Panc1 (cell line): ENCODE data around the gene RNF167. TPM values are rescaled to one million over a fixed set of nuclear protein-coding genes. Genes with fewer than 3 reads are reported as not detected.

ENCODE experiments used
- ATAC-seq: fragments of 200-7000 bp; cut with Tn5 transposase; 2 replicates; pipeline ENCODE4 v1.9.1; 2020; ENCODE audit warnings: mild to moderate bottlenecking, moderate library complexity
- BruUV-seq: library from RNA; stranded (reverse); fragments of 400-500 nt; replicated peaks from 2 replicates; lab custom pipeline; 2021; lab: Mats Ljungman, UMichigan
- CTCF ChIA-PET: fragments of 300-600 bp; sonication (Branson Sonifier 250); formaldehyde crosslinking; loops from one replicate; lab custom pipeline; 2022; ENCODE audit warnings: antibody characterized with exemption; lab: Charles Lee
- POLR2A ChIA-PET: fragments of 300-600 bp; sonication (Branson Sonifier 250); formaldehyde crosslinking; loops from one replicate; lab custom pipeline; 2022; ENCODE audit warnings: antibody characterized with exemption; lab: Charles Lee
- DNase-seq: peaks from one replicate; pipeline ENCODE4 v3.0.0-alpha.2; 2010; ENCODE audit warnings: low read depth, low spot score
- H3K27ac ChIP-seq: 2 replicates; pipeline ENCODE4 v1.5.1; 2011; ENCODE audit warnings: mild to moderate bottlenecking, low read length, inconsistent platforms
- H3K27me3 ChIP-seq: fragments of 200-500 bp; sonication (Bioruptor generic); 2 replicates; pipeline ENCODE4 v1.6.0; 2014; ENCODE audit warnings: low read length, inconsistent platforms; ENCODE audit not compliant: control insufficient read depth, insufficient read depth
- H3K36me3 ChIP-seq: fragments of 200-500 bp; sonication (Bioruptor generic); 2 replicates; pipeline ENCODE4 v1.5.1; 2014; ENCODE audit warnings: inconsistent platforms, mild to moderate bottlenecking, low read length, moderate library complexity; ENCODE audit not compliant: control insufficient read depth, insufficient read depth
- H3K4me1 ChIP-seq: 2 replicates; pipeline ENCODE4 v1.5.1; 2011; ENCODE audit warnings: inconsistent platforms, mild to moderate bottlenecking, low read length, moderate library complexity; ENCODE audit not compliant: control insufficient read depth, insufficient read depth
- H3K4me3 ChIP-seq, 2 experiments: 2 replicates each; pipeline ENCODE4 v1.5.1; 2011 to 2012; ENCODE audit warnings: low read depth in 2 of 2, low read length in 2 of 2, mild to moderate bottlenecking in 2 of 2, inconsistent platforms in 1 of 2, moderate library complexity in 1 of 2
- H3K9me3 ChIP-seq: fragments of 200-500 bp; sonication (Bioruptor generic); 2 replicates; pipeline ENCODE4 v1.5.1; 2014; ENCODE audit warnings: low read depth, mild to moderate bottlenecking, inconsistent platforms, low read length, moderate library complexity; ENCODE audit not compliant: control insufficient read depth, insufficient read depth
- CTCF ChIP-seq: fragments of 450-650 bp; IDR thresholded peaks from 2 replicates; pipeline ENCODE4 v1.5.1; 2017; ENCODE audit warnings: mild to moderate bottlenecking
- POLR2AphosphoS5 ChIP-seq: IDR thresholded peaks from 2 replicates; pipeline ENCODE4 v1.6.1; 2012; ENCODE audit warnings: mild to moderate bottlenecking, low read depth, low read length, moderate library complexity
- SIN3A ChIP-seq: IDR thresholded peaks from 2 replicates; pipeline ENCODE4 v1.6.1; 2012; ENCODE audit warnings: low read depth, mild to moderate bottlenecking, low read length, moderate library complexity, borderline replicate concordance; ENCODE audit not compliant: insufficient read depth
- TCF7L2 ChIP-seq: IDR thresholded peaks from 2 replicates; pipeline ENCODE4 v1.6.1; 2011; ENCODE audit warnings: mild to moderate bottlenecking, low read depth, low read length, inconsistent platforms
- in situ Hi-C: cut with HindIII; loops from 2 replicates; pipeline ENCODE4 v1.10.0; 2016; ENCODE audit warnings: low sequenced_read_pairs, low pct_unique_long_range_greater_than_20kb
- intact Hi-C: fragments of 100-400 bp; cut with micrococcal nuclease; formaldehyde crosslinking; loops from one replicate; pipeline ENCODE4 v1.10.0; 2022; ENCODE audit not compliant: unreplicated experiment
- total RNA-seq: library from RNA; stranded (reverse); gene quantifications from one replicate; pipeline ENCODE4 v1.2.1, GENCODE V29; 2021; ENCODE audit not compliant: unreplicated experiment
- TF ChIP-seq, protein P1 (sequence below), 2 experiments: IDR thresholded peaks; 2 replicates each; pipeline ENCODE4 v1.6.1; 2011 to 2012; ENCODE audit warnings: low read depth in 2 of 2, control low read depth in 1 of 2, low read length in 1 of 2, mild to moderate bottlenecking in 1 of 2, moderate library complexity in 1 of 2; ENCODE audit not compliant: insufficient read depth in 1 of 2

Gene RNF167
- total RNA-seq, 1 experiment from 2014 or later: 95.8 TPM

DNA sequence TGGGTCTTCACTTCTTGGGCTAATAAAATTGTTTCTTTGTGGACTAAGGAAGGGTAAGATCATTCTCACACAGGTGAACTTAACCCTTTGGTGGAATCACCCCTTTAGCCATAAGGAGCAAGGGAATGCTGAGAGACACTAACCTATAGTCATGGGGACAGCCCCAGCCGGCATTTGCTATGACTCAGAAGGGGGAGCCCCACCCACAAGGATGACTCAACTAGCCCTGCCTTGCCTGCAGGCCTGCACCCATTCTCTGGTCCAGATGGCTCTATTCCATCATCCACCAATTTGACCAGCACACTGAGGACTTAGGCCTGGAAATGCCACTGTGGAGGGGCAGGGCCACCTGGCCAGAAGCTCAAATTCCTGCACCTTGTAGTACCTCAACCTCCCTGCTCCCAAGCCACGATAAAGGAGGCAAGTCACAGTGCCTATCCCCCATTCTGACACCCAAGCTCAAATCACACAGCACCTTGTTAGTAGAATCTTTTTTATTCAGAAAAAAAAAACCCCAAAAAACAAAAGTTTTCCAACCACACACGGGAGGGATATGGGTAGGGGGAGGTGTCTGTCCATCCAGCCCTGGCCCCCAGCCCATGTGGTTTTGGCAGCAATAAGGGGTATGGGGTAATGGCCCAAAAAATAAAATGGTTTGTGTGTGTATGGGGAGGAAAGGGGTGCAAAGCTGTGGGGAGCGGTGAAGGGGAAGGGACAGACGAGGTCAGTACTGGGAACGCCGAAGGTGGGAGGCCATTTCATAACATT lies 5.3 kb downstream of the RNF167 start:
- BruUV-seq: no TSS peak
- POLR2A ChIA-PET: interaction anchor here (0.6 to 1.2 kb wide), 2 partner anchors 22 to 380 kb away, joined by 4 to 5 read pairs; partner anchors contain the start of gene SPAG7
- intact Hi-C loops: no loop called here
- Histone ChIP-seq H3K36me3 (peaks cover 14% of the 10 kb centered on the region), H3K27ac (peak overlapping the region; percentile 94), H3K4me3 (peak overlapping the region; percentile 83 to 85), H3K4me1 (peaks cover 28% of the 10 kb centered on the region), H3K27me3 (no peaks in the 10 kb centered on the region), H3K9me3 (no peaks in the 10 kb centered on the region)
- TF ChIP-seq TCF7L2: no peak
- TF ChIP-seq SIN3A: no peak
- TF ChIP-seq CTCF: no peak
- no peak for TF ChIP-seq POLR2AphosphoS5
- TF ChIP-seq, protein P1, sequence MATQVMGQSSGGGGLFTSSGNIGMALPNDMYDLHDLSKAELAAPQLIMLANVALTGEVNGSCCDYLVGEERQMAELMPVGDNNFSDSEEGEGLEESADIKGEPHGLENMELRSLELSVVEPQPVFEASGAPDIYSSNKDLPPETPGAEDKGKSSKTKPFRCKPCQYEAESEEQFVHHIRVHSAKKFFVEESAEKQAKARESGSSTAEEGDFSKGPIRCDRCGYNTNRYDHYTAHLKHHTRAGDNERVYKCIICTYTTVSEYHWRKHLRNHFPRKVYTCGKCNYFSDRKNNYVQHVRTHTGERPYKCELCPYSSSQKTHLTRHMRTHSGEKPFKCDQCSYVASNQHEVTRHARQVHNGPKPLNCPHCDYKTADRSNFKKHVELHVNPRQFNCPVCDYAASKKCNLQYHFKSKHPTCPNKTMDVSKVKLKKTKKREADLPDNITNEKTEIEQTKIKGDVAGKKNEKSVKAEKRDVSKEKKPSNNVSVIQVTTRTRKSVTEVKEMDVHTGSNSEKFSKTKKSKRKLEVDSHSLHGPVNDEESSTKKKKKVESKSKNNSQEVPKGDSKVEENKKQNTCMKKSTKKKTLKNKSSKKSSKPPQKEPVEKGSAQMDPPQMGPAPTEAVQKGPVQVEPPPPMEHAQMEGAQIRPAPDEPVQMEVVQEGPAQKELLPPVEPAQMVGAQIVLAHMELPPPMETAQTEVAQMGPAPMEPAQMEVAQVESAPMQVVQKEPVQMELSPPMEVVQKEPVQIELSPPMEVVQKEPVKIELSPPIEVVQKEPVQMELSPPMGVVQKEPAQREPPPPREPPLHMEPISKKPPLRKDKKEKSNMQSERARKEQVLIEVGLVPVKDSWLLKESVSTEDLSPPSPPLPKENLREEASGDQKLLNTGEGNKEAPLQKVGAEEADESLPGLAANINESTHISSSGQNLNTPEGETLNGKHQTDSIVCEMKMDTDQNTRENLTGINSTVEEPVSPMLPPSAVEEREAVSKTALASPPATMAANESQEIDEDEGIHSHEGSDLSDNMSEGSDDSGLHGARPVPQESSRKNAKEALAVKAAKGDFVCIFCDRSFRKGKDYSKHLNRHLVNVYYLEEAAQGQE (IDR thresholded peaks at IDR 0.05; ENCODE audit: insufficient read depth in 1 of 2, low read depth in 2 of 2, low read length in 1 of 2): no peak
- CTCF ChIA-PET: no interaction called here
- in situ Hi-C loops: no loop called here
- ATAC-seq (peak; percentile 36), DNase-seq (peak; percentile 83)

DNA sequence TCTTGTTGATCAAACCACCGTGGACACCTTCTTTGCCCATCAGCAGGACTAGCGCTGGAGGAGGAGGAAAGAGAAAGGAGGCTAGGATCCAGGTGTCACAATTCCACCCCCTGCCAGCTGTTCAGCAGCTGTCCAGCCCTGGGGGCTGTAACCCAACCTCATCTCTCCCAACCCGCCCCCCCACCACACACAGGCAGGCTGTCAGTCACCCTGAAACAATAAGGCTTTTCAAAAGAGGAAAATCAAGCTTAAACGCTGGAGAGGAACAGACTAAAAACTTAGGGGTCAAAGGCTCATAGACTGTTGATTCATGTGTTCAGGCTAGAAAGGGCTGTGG lies 5.8 kb downstream of the RNF167 start:
- ChIA-PET CTCF (interaction anchor here (0.6 kb wide), 1 partner anchor 21 kb away, joined by 4 read pairs; no protein-coding TSS in a partner anchor), POLR2A (no interaction called here)
- peaks cover 10% of the 10 kb centered on the region for H3K36me3 ChIP-seq
- in situ Hi-C loops (no loop called here), intact Hi-C loops (no loop called here)
- TF ChIP-seq POLR2AphosphoS5 (no peak), CTCF (no peak), SIN3A (no peak), TCF7L2 (no peak)
- TF ChIP-seq, protein P1 (IDR thresholded peaks at IDR 0.05; ENCODE audit: insufficient read depth in 1 of 2, low read depth in 2 of 2, low read length in 1 of 2): no peak; a peak in 1 of 4 replicates
- no peaks in the 10 kb centered on the region for H3K9me3 ChIP-seq
- BruUV-seq: no TSS peak
- no peak for ATAC-seq
- peaks cover 33% of the 10 kb centered on the region for H3K4me1 ChIP-seq
- H3K4me3 ChIP-seq: peak overlapping the region; percentile 83 to 85
- H3K27me3 ChIP-seq: no peaks in the 10 kb centered on the region
- no peak for DNase-seq
- H3K27ac ChIP-seq: peak overlapping the region; percentile 94
